Kidney epithelial cell (primary cell): ENCODE data around the gene CTBP2. TPM values are rescaled to one million over a fixed set of nuclear protein-coding genes. Genes with fewer than 3 reads are reported as not detected.
"Not testable (repeated sequence)": the region's sequence is repeated elsewhere in the genome, so short reads cannot be mapped to it uniquely, and the experiment has no call there.

ENCODE experiments used
- DNase-seq: peaks from one replicate; pipeline ENCODE4 v3.0.0-alpha.2; 2010; ENCODE audit warnings: low read depth
- H3K27me3 ChIP-seq: 2 replicates; pipeline ENCODE4 v1.6.0; 2011; ENCODE audit warnings: low read length; ENCODE audit not compliant: control insufficient read depth, insufficient read depth
- H3K36me3 ChIP-seq: 2 replicates; pipeline ENCODE4 v1.5.1; 2011; ENCODE audit warnings: low read length; ENCODE audit not compliant: control insufficient read depth, insufficient read depth
- H3K4me3 ChIP-seq: 2 replicates; pipeline ENCODE4 v1.5.1; 2011; ENCODE audit warnings: low read depth, mild to moderate bottlenecking, control low read depth, low read length
- CTCF ChIP-seq: IDR thresholded peaks from 2 replicates; pipeline ENCODE4 v1.5.1; 2011; ENCODE audit warnings: mild to moderate bottlenecking, moderate library complexity, low read length, control low read depth, inconsistent platforms; ENCODE audit not compliant: insufficient read depth, poor library complexity, severe bottlenecking
- total RNA-seq: library from RNA; depleted of rRNA; stranded (reverse); fragments of >200 nt; gene quantifications from 2 replicates; pipeline ENCODE4 v1.2.3, GENCODE V29; 2015

Gene CTBP2
- total RNA-seq, 1 donor from 2014 or later = 136 TPM

- DNase-seq = no peak
- no peaks in the 10 kb centered on the region for H3K27me3 ChIP-seq
- TF ChIP-seq CTCF = no peak
- no peak overlapping the region for H3K4me3 ChIP-seq
- H3K36me3 ChIP-seq = peaks cover 6% of the 10 kb centered on the region
Measured at GRCh38 chr10:124991835-124992234, 168.5 kb downstream of the CTBP2 start.

GRCh38 chr10:124990671-124991625 is 169.4 kb downstream of the CTBP2 start:
- H3K36me3 ChIP-seq = peaks cover 6% of the 10 kb centered on the region
- no peak overlapping the region for H3K4me3 ChIP-seq
- no peak for DNase-seq
- no peaks in the 10 kb centered on the region for H3K27me3 ChIP-seq
- TF ChIP-seq CTCF = no peak

- DNase-seq = no peak
- H3K4me3 ChIP-seq = no peak overlapping the region
- peaks cover 6% of the 10 kb centered on the region for H3K36me3 ChIP-seq
- no peak for TF ChIP-seq CTCF
- no peaks in the 10 kb centered on the region for H3K27me3 ChIP-seq
Measured at GRCh38 chr10:124989526-124989925, 170.8 kb downstream of the CTBP2 start.

GRCh38 chr10:124988753-124989152 is 171.6 kb downstream of the CTBP2 start:
- not testable (repeated sequence) for DNase-seq, H3K4me3 ChIP-seq, H3K36me3 ChIP-seq, H3K27me3 ChIP-seq

GRCh38 chr10:124987788-124988187 is 172.6 kb downstream of the CTBP2 start:
- no peak for DNase-seq
- TF ChIP-seq CTCF = no peak
- H3K27me3 ChIP-seq = no peaks in the 10 kb centered on the region
- no peak overlapping the region for H3K4me3 ChIP-seq
- peaks cover 8% of the 10 kb centered on the region for H3K36me3 ChIP-seq

GRCh38 chr10:124985162-124985561 is 175.2 kb downstream of the CTBP2 start:
- no peak for TF ChIP-seq CTCF
- Histone ChIP-seq H3K4me3 (no peak overlapping the region), H3K36me3 (peaks cover 6% of the 10 kb centered on the region), H3K27me3 (no peaks in the 10 kb centered on the region)
- DNase-seq = no peak
